ENCODE results near the gene STC2.

The STC2 gene

DNA sequence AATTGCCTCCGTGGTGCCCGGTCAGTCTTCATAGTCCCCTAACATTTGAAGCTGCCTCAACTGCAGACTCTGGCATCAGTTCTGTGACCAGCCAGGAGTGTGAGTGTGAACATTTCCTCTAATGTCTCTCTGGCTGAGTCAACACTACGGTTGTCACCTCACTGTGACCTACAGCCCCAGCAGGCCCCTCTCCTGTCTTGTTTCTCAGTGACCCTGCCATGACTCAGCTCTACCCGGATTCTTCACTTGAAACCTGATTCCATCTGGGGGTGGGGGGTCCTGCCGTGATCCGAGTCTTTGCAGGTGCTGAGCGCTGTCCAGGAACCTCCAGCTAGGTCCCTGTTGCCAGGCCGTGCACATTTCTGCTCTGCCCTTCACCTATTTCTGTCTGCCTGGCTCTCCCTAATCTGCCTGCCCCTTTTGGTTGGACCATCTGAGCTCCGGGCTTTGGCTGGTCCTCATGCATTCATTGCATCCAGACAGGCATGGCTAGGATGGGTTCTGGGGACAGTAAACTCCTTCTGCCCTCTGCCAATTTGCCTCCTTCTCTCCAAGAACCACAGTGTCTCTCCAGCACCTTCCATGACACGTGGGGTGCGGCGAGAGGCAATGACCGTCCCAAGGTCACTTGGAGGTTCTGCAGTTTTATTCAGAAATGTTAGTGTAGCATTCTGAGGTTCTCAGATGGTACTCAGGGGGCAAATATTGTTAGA is 24.2 kb downstream of the STC2 start:
- TF ChIP-seq, protein P1, sequence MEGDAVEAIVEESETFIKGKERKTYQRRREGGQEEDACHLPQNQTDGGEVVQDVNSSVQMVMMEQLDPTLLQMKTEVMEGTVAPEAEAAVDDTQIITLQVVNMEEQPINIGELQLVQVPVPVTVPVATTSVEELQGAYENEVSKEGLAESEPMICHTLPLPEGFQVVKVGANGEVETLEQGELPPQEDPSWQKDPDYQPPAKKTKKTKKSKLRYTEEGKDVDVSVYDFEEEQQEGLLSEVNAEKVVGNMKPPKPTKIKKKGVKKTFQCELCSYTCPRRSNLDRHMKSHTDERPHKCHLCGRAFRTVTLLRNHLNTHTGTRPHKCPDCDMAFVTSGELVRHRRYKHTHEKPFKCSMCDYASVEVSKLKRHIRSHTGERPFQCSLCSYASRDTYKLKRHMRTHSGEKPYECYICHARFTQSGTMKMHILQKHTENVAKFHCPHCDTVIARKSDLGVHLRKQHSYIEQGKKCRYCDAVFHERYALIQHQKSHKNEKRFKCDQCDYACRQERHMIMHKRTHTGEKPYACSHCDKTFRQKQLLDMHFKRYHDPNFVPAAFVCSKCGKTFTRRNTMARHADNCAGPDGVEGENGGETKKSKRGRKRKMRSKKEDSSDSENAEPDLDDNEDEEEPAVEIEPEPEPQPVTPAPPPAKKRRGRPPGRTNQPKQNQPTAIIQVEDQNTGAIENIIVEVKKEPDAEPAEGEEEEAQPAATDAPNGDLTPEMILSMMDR (IDR thresholded peaks at IDR 0.05; ENCODE audit: low read depth, low read length) = no peak
- DNase-seq (ENCODE audit: extremely low read depth, low read depth) = no peak

DNA sequence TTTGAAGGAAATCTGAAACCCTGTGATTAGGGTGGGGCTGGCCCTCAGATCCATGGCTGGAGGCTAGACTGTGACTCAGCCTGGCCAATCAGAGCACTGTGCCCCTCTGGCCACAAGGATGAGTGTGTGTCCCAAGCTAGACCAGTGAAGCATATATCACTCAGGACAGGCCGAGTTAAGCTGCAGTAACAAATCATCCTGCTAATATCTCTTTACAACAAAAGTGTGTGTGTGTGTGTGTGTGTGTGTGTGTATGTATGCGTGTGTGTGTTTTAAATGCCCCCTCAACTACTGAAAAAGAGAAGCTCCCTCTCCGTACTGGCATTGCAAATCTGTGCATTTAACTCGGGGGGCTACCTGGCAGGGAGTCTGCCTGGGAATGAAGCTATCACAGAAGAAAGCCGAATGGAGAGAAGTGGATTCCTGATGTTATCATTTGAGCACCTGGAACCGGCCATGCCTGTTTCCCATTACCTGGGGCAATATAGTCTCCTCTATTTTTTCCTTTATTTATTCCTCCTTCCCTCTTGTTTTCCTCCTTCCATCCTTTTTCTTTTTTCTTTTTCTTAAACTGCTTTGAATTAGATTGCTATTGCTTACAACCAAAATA is 25.6 kb downstream of the STC2 start:
- no peak for DNase-seq (ENCODE audit: extremely low read depth, low read depth)
- TF ChIP-seq, protein P1 (IDR thresholded peaks at IDR 0.05; ENCODE audit: low read depth, low read length) = peak; percentile 21

DNA sequence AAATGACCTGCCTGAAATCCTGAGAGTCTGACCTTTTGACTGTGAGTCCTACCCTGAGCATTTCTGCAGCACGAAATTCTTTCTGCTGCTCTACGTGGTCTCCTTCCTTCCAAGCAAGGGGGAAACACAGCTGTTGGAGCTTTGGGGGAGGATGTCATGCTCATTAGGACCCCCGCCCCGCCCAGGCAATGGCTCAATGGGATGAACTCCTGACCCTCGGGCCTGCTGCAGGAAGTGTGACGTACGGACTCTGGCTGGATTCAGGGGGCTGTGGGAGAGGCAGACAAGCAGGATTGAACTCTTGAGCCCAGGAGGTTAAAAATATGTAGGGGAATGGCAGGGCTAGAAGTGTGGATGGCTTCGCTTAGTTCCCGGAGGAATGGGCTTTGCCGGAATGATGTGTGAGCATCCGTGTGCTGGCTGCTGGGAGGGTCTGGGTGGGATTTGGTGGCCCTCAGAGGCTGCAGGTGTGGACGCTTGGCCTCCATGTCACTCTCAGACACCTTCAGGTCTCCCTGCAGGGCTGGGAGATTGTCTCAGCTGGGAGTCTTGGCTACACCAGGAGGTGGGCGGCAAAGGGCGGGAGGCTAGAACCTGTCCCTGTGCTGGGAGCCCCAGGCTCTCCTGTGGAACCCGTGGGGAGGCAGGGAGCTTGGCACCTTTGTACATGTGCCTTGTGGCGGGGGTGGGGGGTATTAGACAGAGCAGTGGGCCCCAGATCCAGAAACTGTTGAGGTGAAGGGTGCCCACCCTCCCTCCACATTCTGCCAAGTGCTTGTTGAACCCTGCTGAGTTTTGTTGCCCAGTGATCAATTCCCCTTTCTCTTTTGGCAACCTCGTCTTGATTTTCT is 26.3 kb downstream of the STC2 start:
- DNase-seq (ENCODE audit: extremely low read depth, low read depth) = no peak
- TF ChIP-seq, protein P1 (IDR thresholded peaks at IDR 0.05; ENCODE audit: low read depth, low read length) = no peak

DNA sequence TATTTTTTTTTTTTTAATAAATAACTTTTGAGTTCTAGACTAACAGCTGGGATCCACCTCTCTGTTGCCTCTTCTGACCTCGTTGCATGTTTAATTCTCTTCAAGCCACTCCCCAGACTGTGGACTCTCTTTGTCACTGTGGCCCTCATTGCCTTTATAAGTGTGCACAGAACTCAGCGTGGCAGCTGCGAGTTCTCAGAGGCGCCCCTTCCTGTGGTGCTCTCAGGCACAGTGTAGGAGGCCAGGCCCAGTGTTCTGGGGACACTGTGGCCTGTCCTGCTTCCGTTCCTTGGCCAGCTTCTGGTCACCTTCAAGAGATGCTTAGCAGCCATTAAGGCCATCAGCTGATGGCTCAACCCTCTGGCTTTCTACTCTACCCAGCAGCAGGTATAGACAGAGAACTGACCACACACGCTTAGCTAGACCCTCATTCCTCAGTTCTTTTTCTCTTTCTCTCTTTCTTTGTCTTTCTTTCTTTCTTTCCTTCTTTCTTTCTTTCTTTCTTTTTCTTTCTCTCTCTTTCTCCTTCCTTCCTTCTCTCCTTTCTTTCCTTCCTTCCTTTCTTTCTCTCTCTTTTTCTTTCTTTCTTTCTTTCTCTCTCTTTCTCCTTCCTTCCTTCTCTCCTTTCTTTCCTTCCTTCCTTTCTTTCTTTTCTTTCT is 27.7 kb downstream of the STC2 start:
- DNase-seq (ENCODE audit: extremely low read depth, low read depth) = no peak
- TF ChIP-seq, protein P1 (IDR thresholded peaks at IDR 0.05; ENCODE audit: low read depth, low read length) = no peak

DNA sequence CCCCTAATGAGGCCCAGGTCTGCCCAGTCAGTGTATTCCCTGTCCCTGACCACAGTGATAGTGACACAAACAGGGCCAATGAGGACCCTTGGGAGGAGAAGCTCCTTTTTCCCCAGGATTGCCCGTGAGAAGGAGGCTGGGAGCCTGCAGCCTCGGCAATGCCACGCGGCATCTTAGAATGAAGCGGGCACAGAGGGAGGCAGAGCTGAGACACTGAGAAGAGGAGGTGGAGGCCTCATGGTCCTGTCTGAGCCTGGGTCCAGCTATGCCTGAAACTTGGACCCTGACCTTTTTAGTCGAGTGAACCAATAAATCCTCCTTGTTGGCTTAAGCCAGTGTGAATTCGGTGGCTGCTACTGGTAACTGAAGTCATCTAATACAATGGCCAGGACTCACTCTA is 28.4 kb downstream of the STC2 start:
- DNase-seq (ENCODE audit: extremely low read depth, low read depth) = no peak
- TF ChIP-seq, protein P1 (IDR thresholded peaks at IDR 0.05; ENCODE audit: low read depth, low read length) = no peak

DNA sequence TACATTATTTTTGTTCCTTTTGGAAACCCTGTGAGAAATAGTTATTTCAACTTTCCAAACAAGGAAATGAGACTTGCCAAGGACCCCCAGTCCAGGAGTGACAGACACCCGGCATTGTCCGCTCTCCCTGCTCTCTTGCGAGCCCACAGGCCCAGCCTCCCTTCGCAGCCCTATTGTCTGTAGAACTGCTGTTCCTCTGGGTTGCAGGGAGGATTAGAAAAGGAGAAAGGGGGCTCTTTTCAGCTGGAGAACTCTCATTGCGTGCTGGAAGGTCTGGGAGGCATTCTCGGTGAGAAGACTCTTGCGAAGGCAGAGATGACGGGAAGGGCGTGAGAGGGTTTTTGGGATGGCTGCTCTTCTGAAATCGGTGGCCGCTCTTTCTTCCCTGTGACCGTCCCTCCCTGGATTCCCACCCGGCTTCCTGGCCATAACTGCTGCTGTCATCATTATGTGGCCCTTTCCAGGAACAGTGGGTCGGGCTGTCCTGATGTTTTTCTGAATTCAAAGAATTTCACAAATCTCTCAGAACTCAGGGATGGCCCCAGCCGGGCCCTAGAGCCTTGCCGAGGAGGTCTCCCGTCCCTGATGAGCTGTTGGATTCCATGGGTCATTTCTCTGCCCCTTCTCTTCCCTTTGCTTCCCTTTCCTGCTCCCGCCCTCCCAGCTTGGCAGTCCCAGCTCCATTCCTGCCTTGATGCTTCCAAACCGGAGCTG is 29.8 kb downstream of the STC2 start:
- DNase-seq (ENCODE audit: extremely low read depth, low read depth) = no peak
- TF ChIP-seq, protein P1 (IDR thresholded peaks at IDR 0.05; ENCODE audit: low read depth, low read length) = no peak

All from AG09319 (cell line).